GM23338 (cell line): ENCODE data around the gene CTF1. TPM values are rescaled to one million over a fixed set of nuclear protein-coding genes. Genes with fewer than 3 reads are reported as not detected.
A peak's percentile ranks its signal among the peaks of the same experiment; 100 is the strongest.

Experiments used
- ATAC-seq: fragments of 200-7000 bp; cut with Tn5 transposase; 3 replicates; pipeline ENCODE4 v1.9.1; 2020
- DNase-seq: peaks from one replicate; pipeline ENCODE4 v3.0.0-alpha.2; 2015; ENCODE audit warnings: low spot score
- H2AFZ ChIP-seq: fragments of 200-600 bp; sonication (generic); 2 replicates; pipeline ENCODE4 v1.8.0; 2016; ENCODE audit warnings: antibody characterized with exemption, mild to moderate bottlenecking, moderate library complexity
- H3F3A ChIP-seq: fragments of 200-600 bp; sonication (generic); replicated peaks from 2 replicates; pipeline ENCODE4 v1.8.0; 2017; ENCODE audit warnings: antibody characterized with exemption, mixed run types, low read depth
- H3K27ac ChIP-seq: fragments of 200-600 bp; sonication (generic); 2 replicates; pipeline ENCODE4 v1.6.1; 2016; ENCODE audit warnings: low read depth
- H3K27me3 ChIP-seq: fragments of 200-600 bp; sonication (generic); 2 replicates; pipeline ENCODE4 v1.8.0; 2016; ENCODE audit warnings: mild to moderate bottlenecking, mixed run types, moderate library complexity; ENCODE audit not compliant: insufficient read depth
- H3K36me3 ChIP-seq: fragments of 200-600 bp; sonication (generic); 2 replicates; pipeline ENCODE4 v1.8.0; 2016; ENCODE audit warnings: mild to moderate bottlenecking; ENCODE audit not compliant: insufficient read depth
- H3K4me1 ChIP-seq: fragments of 200-600 bp; sonication (generic); 2 replicates; pipeline ENCODE4 v1.8.0; 2016; ENCODE audit warnings: mild to moderate bottlenecking, moderate library complexity; ENCODE audit not compliant: insufficient read depth
- H3K4me2 ChIP-seq: fragments of 200-600 bp; sonication (generic); 2 replicates; pipeline ENCODE4 v1.7.1; 2017; ENCODE audit warnings: mixed run types
- H3K4me3 ChIP-seq: fragments of 200-600 bp; sonication (generic); 2 replicates; pipeline ENCODE4 v1.6.1; 2016; ENCODE audit warnings: mixed run types
- H3K79me2 ChIP-seq: fragments of 200-600 bp; sonication (generic); replicated peaks from 2 replicates; pipeline ENCODE4 v1.8.0; 2017; ENCODE audit warnings: mild to moderate bottlenecking; ENCODE audit not compliant: insufficient read depth
- H3K9me2 ChIP-seq: fragments of 200-600 bp; sonication (generic); 2 replicates; pipeline ENCODE4 v1.8.0; 2017; ENCODE audit not compliant: insufficient read depth
- H4K20me1 ChIP-seq: fragments of 200-600 bp; sonication (generic); replicated peaks from 2 replicates; pipeline ENCODE4 v1.8.0; 2017; ENCODE audit warnings: mild to moderate bottlenecking; ENCODE audit not compliant: insufficient read depth
- H3K27ac Mint-ChIP-seq: 2 replicates; pipeline ENCODE4 v1.8.0; 2020; ENCODE audit warnings: inconsistent platforms, mild to moderate bottlenecking, moderate library complexity, mixed read lengths
- H3K27me3 Mint-ChIP-seq: 3 replicates; pipeline ENCODE4 v1.8.0; 2022; ENCODE audit warnings: low read depth, mild to moderate bottlenecking, moderate library complexity, mixed read lengths, inconsistent platforms; ENCODE audit not compliant: insufficient read depth, poor library complexity
- H3K36me3 Mint-ChIP-seq: 3 replicates; pipeline ENCODE4 v1.8.0; 2021; ENCODE audit warnings: low read depth, mild to moderate bottlenecking, inconsistent platforms, moderate library complexity, mixed read lengths
- H3K4me1 Mint-ChIP-seq: 3 replicates; pipeline ENCODE4 v1.8.0; 2020; ENCODE audit warnings: mild to moderate bottlenecking, inconsistent platforms, mixed read lengths
- H3K4me3 Mint-ChIP-seq: 3 replicates; pipeline ENCODE4 v1.8.0; 2021; ENCODE audit warnings: moderate library complexity, mild to moderate bottlenecking, inconsistent platforms, mixed read lengths
- H3K9me3 Mint-ChIP-seq: 3 replicates; pipeline ENCODE4 v1.8.0; 2020; ENCODE audit warnings: moderate library complexity, mild to moderate bottlenecking, inconsistent platforms, mixed read lengths
- CREB1 ChIP-seq: fragments of 250-450 bp; sonication (Bioruptor Pico); IDR thresholded peaks from 2 replicates; pipeline ENCODE4 v1.5.0; 2020; ENCODE audit warnings: low read depth, mild to moderate bottlenecking, moderate library complexity
- CTCF ChIP-seq, 2 experiments: fragments of 200-600 bp in 1 of 2; sonication (generic) in 1 of 2; conservative IDR thresholded peaks; 2 replicates each; pipeline versions ENCODE4 v1.5.1 to v1.6.1; 2016 to 2017; ENCODE audit warnings: antibody characterized with exemption in 2 of 2, low read depth in 2 of 2, mild to moderate bottlenecking in 2 of 2, moderate library complexity in 1 of 2
- ETS1 ChIP-seq: IDR thresholded peaks from 2 replicates; pipeline ENCODE4 v1.6.1; 2016; ENCODE audit warnings: antibody characterized with exemption
- EZH2 ChIP-seq: fragments of 200-600 bp; sonication (generic); IDR thresholded peaks from one replicate; pipeline ENCODE4 v1.8.0; 2017; ENCODE audit warnings: antibody characterized with exemption, mild to moderate bottlenecking, low read depth; ENCODE audit not compliant: unreplicated experiment
- EZH2phosphoT487 ChIP-seq: fragments of 200-600 bp; sonication (generic); IDR thresholded peaks from one replicate; pipeline ENCODE4 v1.8.1; 2018; ENCODE audit warnings: antibody characterized with exemption; ENCODE audit not compliant: unreplicated experiment
- JUNB ChIP-seq: IDR thresholded peaks from one replicate; pipeline ENCODE4 v1.6.1; 2016; ENCODE audit warnings: antibody characterized with exemption; ENCODE audit not compliant: unreplicated experiment
- NANOG ChIP-seq: IDR thresholded peaks from 2 replicates; pipeline ENCODE4 v1.6.1; 2016; ENCODE audit warnings: antibody characterized with exemption, borderline replicate concordance
- POLR2AphosphoS5 ChIP-seq: IDR thresholded peaks from 2 replicates; pipeline ENCODE4 v1.6.1; 2016; ENCODE audit warnings: antibody characterized with exemption, low read depth
- REST ChIP-seq: IDR thresholded peaks from one replicate; pipeline ENCODE4 v1.6.1; 2018; ENCODE audit warnings: antibody characterized with exemption; ENCODE audit not compliant: unreplicated experiment
- STAT1 ChIP-seq: IDR thresholded peaks from one replicate; pipeline ENCODE4 v1.6.1; 2016; ENCODE audit warnings: antibody characterized with exemption; ENCODE audit not compliant: unreplicated experiment
- ZNF114 ChIP-seq: fragments of 250-450 bp; sonication (Bioruptor Pico); IDR thresholded peaks from 2 replicates; pipeline ENCODE4 v1.5.0; 2020; ENCODE audit warnings: mild to moderate bottlenecking, moderate library complexity
- ZNF331 ChIP-seq: fragments of 250-450 bp; sonication (Bioruptor Pico); IDR thresholded peaks from 2 replicates; pipeline ENCODE4 v1.5.0; 2020; ENCODE audit warnings: low read depth, mild to moderate bottlenecking, moderate library complexity
- ZNF462 ChIP-seq: fragments of 250-450 bp; sonication (Bioruptor Pico); IDR thresholded peaks from 2 replicates; pipeline ENCODE4 v1.5.0; 2020; ENCODE audit warnings: mild to moderate bottlenecking, moderate library complexity
- polyA plus RNA-seq: library from polyadenylated mRNA; unstranded; fragments of >200 nt; fragmentation: Nextera tagmentation; extraction: Ambion mirVana; gene quantifications from 2 replicates; pipeline ENCODE4 v1.2.1, GENCODE V29; 2016
- total RNA-seq: library from RNA; depleted of rRNA; stranded (reverse); fragments of >200 nt; shearing (Covaris generic); gene quantifications from 2 replicates; pipeline ENCODE4 v1.2.3, GENCODE V29; 2014

The CTF1 gene
- total and polyA plus RNA-seq, 2 experiments from 2014 or later = 0.24 to 0.52 TPM

- H3K4me2 ChIP-seq = peak overlapping the region; percentile 48; the same call in 1 of the 2 replicates
Measured at GRCh38 chr16:30926937-30927788, 30.7 kb downstream of the CTF1 start.

More at GRCh38 chr16:30926937-30927788, 30.7 kb downstream of the CTF1 start:
- H3K4me1 Mint-ChIP-seq = peaks cover 11% of the 10 kb centered on the region
- H3K27ac Mint-ChIP-seq = no peak overlapping the region
- H3K36me3 ChIP-seq = peaks cover 23% of the 10 kb centered on the region
- no peaks in the 10 kb centered on the region for H3K9me2 ChIP-seq
- H3K4me3 ChIP-seq = peak overlapping the region; percentile 20; the same call in 1 of the 2 replicates
- H3K9me3 Mint-ChIP-seq = no peaks in the 10 kb centered on the region
- no peak for DNase-seq
- no peaks in the 10 kb centered on the region for H3K27me3 ChIP-seq
- no peak for ATAC-seq
- peaks cover 34% of the 10 kb centered on the region for H3K36me3 Mint-ChIP-seq
- 0 out of 2 replicates have a peak, but pooled peaks cover 5% of the 10 kb centered on the region for H3F3A ChIP-seq
- peaks cover 4% of the 10 kb centered on the region; the same call in 1 of the 2 replicates for H4K20me1 ChIP-seq
- H3K27ac ChIP-seq = 0 out of 2 replicates have a peak overlapping the region, but pooled peaks have one; percentile 19
- 0 out of 3 replicates have a peak overlapping the region, but pooled peaks have one; percentile 18 for H3K4me3 Mint-ChIP-seq
- no peak for TF ChIP-seq POLR2AphosphoS5
- TF ChIP-seq ZNF331 (CRISPR knock-in tag) = no peak
- TF ChIP-seq NANOG = no peak
- no peak for TF ChIP-seq ETS1
- TF ChIP-seq ZNF462 (CRISPR knock-in tag) = no peak
- no peak for TF ChIP-seq EZH2
- no peak for TF ChIP-seq JUNB
- no peak for TF ChIP-seq REST
- TF ChIP-seq EZH2phosphoT487 = no peak
- no peak for TF ChIP-seq STAT1
- TF ChIP-seq CTCF (conservative IDR thresholded peaks at IDR 0.05; ENCODE audit: low read depth in 2 of 2) = no peak
- TF ChIP-seq CREB1 = no peak
- no peak for TF ChIP-seq ZNF114 (CRISPR knock-in tag)
- peaks cover 6% of the 10 kb centered on the region for H3K27me3 Mint-ChIP-seq
- peaks cover 18% of the 10 kb centered on the region for H3K79me2 ChIP-seq
- no peak overlapping the region for H2AFZ ChIP-seq
- H3K4me1 ChIP-seq = peaks cover 9% of the 10 kb centered on the region; the same call in 1 of the 2 replicates
